Muscle of leg (tissue), 11 donors: ENCODE results near the gene ST6GALNAC4. TPM values are rescaled to one million over a fixed set of nuclear protein-coding genes. Genes with fewer than 3 reads are reported as not detected.

Experiments
- DNase-seq: peaks from one replicate; pipeline ENCODE4 v3.0.0; 2013
- H3K27ac ChIP-seq: one replicate; pipeline ENCODE4 v1.5.1; 2013; ENCODE audit warnings: mild to moderate bottlenecking, low read length, control low read depth
- H3K27me3 ChIP-seq: one replicate; pipeline ENCODE4 v1.6.1; 2013; ENCODE audit warnings: low read length; ENCODE audit not compliant: control insufficient read depth, insufficient read depth
- H3K36me3 ChIP-seq: one replicate; pipeline ENCODE4 v1.6.1; 2013; ENCODE audit warnings: low read length; ENCODE audit not compliant: control insufficient read depth, insufficient read depth
- H3K4me1 ChIP-seq: one replicate; pipeline ENCODE4 v1.6.1; 2013; ENCODE audit warnings: low read length; ENCODE audit not compliant: control insufficient read depth, insufficient read depth
- H3K4me3 ChIP-seq: one replicate; pipeline ENCODE4 v1.5.1; 2013; ENCODE audit warnings: low read length, control low read depth
- H3K9me3 ChIP-seq: replicated peaks from 2 replicates; pipeline ENCODE4 v1.6.1; 2013; ENCODE audit warnings: low read depth, low read length; ENCODE audit not compliant: control insufficient read depth
- WGBS: methylation state at CpG from one replicate; pipeline ENCODE4 v1.1.5; 2013; ENCODE audit warnings: missing lambda C conversion rate; ENCODE audit not compliant: insufficient coverage; 5-methylcytosine and 5-hydroxymethylcytosine counted together
- polyA plus RNA-seq, 8 donors: library from polyadenylated mRNA; unstranded; fragments of 120-200 nt; gene quantifications; one replicate each; pipeline versions ENCODE4 v1.2.1 to v1.2.3, GENCODE V29; 2013; ENCODE audit warnings: inconsistent platforms in 1 of 8, low replicate concordance in 1 of 8; ENCODE audit not compliant: insufficient read length in 8 of 8, insufficient read depth in 1 of 8
- total RNA-seq: library from RNA; stranded (reverse); fragments of 120-200 nt; gene quantifications from one replicate; pipeline ENCODE4 v1.2.4, GENCODE V29; 2013

The ST6GALNAC4 gene
- total and polyA plus RNA-seq, 9 donors: 21.0 to 41.0 (median 28.4) TPM

- WGBS: 76% methylated on average over 20 of the region's 22 CpGs
- Histone ChIP-seq H3K4me3 (no peak overlapping the region), H3K27me3 (peaks cover 59% of the 10 kb centered on the region), H3K36me3 (no peaks in the 10 kb centered on the region), H3K4me1 (peaks cover 26% of the 10 kb centered on the region), H3K9me3 (no peaks in the 10 kb centered on the region), H3K27ac (no peak overlapping the region)
- no peak for DNase-seq
These were observed 8.0 kb upstream of the ST6GALNAC4 start for GRCh38 chr9:127924736-127925444.

- peaks cover 48% of the 10 kb centered on the region for H3K27me3 ChIP-seq
- no peak overlapping the region for H3K27ac ChIP-seq
- WGBS: 91% methylated on average over 6 of the region's 8 CpGs
- H3K4me3 ChIP-seq: no peak overlapping the region
- no peaks in the 10 kb centered on the region for H3K36me3 ChIP-seq
- DNase-seq: no peak
- peaks cover 32% of the 10 kb centered on the region for H3K4me1 ChIP-seq
- H3K9me3 ChIP-seq: no peaks in the 10 kb centered on the region
These were observed 6.9 kb upstream of the ST6GALNAC4 start for GRCh38 chr9:127923771-127924170.

DNA sequence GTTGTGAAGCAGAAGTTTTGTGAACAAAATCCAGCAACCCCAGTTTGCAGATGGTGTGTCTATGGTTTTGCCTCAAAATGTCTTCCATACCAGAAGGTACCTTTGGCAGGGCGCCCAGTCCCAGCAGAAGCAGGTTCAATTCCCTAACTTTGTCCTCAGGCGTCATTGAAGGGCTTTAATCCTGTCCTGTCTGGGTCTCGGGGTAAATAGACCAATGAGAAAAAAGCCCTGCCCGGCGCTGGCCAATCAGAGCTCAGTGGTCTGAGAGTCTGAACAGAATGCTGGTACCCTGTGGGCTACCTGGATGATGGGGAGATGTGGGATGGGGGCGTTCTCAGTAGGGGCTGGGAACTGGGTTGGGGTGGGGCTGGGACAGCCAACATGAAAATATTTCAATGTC, 6.2 kb upstream of the ST6GALNAC4 start:
- H3K4me1 ChIP-seq: peaks cover 35% of the 10 kb centered on the region
- no peak overlapping the region for H3K27ac ChIP-seq
- WGBS: 64% methylated on average over 3 of the region's 6 CpGs
- peaks cover 41% of the 10 kb centered on the region for H3K27me3 ChIP-seq
- DNase-seq: no peak
- H3K36me3 ChIP-seq: no peaks in the 10 kb centered on the region
- no peak overlapping the region for H3K4me3 ChIP-seq
- H3K9me3 ChIP-seq: no peaks in the 10 kb centered on the region

- H3K27me3 ChIP-seq: peaks cover 28% of the 10 kb centered on the region
- H3K4me1 ChIP-seq: peaks cover 34% of the 10 kb centered on the region
- no peaks in the 10 kb centered on the region for H3K9me3 ChIP-seq
- peak; percentile 54 for DNase-seq
- H3K27ac ChIP-seq: no peak overlapping the region
- no peak overlapping the region for H3K4me3 ChIP-seq
- 16% methylated on average over 44 of the region's 45 CpGs for WGBS
- no peaks in the 10 kb centered on the region for H3K36me3 ChIP-seq
These were observed 4.8 kb upstream of the ST6GALNAC4 start for GRCh38 chr9:127921557-127922120.

DNA sequence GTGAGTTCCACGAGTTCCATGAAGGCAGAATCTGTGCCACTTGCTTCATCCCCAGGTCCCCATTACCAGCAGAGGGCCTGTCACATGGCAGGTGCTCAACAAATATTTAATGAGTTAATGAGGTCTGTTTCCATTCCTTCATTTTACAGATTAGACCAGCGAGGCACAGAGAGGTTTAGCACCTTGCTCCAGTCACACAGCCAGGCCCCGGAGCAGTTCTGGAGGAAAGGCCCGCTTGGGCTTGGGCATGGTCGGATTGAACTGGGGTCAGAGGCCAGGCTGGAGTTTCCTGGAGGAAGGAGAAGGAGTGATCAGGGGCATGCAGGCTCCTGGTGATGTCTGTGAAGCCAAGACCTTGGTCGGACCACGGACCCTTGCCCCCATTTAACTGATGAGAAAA, 4.0 kb upstream of the ST6GALNAC4 start:
- no peak for DNase-seq
- no peaks in the 10 kb centered on the region for H3K36me3 ChIP-seq
- no peaks in the 10 kb centered on the region for H3K9me3 ChIP-seq
- no peak overlapping the region for H3K4me3 ChIP-seq
- H3K4me1 ChIP-seq: peaks cover 41% of the 10 kb centered on the region
- H3K27me3 ChIP-seq: peaks cover 20% of the 10 kb centered on the region
- H3K27ac ChIP-seq: no peak overlapping the region
- WGBS: 96% methylated on average over 4 of the region's 7 CpGs

GRCh38 chr9:127919253-127919815, 2.5 kb upstream of the ST6GALNAC4 start:
- Histone ChIP-seq H3K36me3 (peaks cover 5% of the 10 kb centered on the region), H3K27me3 (peaks cover 10% of the 10 kb centered on the region), H3K9me3 (no peaks in the 10 kb centered on the region), H3K4me3 (no peak overlapping the region), H3K27ac (peak overlapping the region; percentile 29), H3K4me1 (peaks cover 49% of the 10 kb centered on the region)
- DNase-seq: peak; percentile 69
- WGBS: 20% methylated on average over 1 of the region's 8 CpGs

- no peak for DNase-seq
- H3K36me3 ChIP-seq: peaks cover 8% of the 10 kb centered on the region
- WGBS: 82% methylated on average over 7 of the region's 8 CpGs
- no peaks in the 10 kb centered on the region for H3K9me3 ChIP-seq
- H3K4me3 ChIP-seq: no peak overlapping the region
- peaks cover 49% of the 10 kb centered on the region for H3K4me1 ChIP-seq
- H3K27ac ChIP-seq: no peak overlapping the region
- H3K27me3 ChIP-seq: peaks cover 10% of the 10 kb centered on the region
These were observed 1.6 kb upstream of the ST6GALNAC4 start for GRCh38 chr9:127918183-127919107.

GRCh38 chr9:127917603-127918002, 762 bp upstream of the ST6GALNAC4 start:
- no peak for DNase-seq
- H3K4me1 ChIP-seq: peaks cover 49% of the 10 kb centered on the region
- WGBS: 58% methylated on average over 4 of the region's 6 CpGs
- H3K27me3 ChIP-seq: peaks cover 5% of the 10 kb centered on the region
- no peaks in the 10 kb centered on the region for H3K9me3 ChIP-seq
- H3K4me3 ChIP-seq: no peak overlapping the region
- peak overlapping the region; percentile 62 for H3K27ac ChIP-seq
- peaks cover 14% of the 10 kb centered on the region for H3K36me3 ChIP-seq

GRCh38 chr9:127915801-127916719, 781 bp downstream of the ST6GALNAC4 start:
- no peaks in the 10 kb centered on the region for H3K27me3 ChIP-seq
- H3K36me3 ChIP-seq: peaks cover 28% of the 10 kb centered on the region
- peak overlapping the region; percentile 90 for H3K27ac ChIP-seq
- WGBS: 49% methylated on average over 8 of the region's 27 CpGs
- peak overlapping the region; percentile 53 for H3K4me3 ChIP-seq
- peaks cover 39% of the 10 kb centered on the region for H3K4me1 ChIP-seq
- peak; percentile 27 for DNase-seq
- H3K9me3 ChIP-seq: no peaks in the 10 kb centered on the region
